ENCODE results near the gene DCP1B.

Gene DCP1B

GRCh38 chr12:2044165-2044564 is 39.9 kb upstream of the DCP1B start:
- Histone ChIP-seq H3K9me3 (ENCODE audit: insufficient read depth, low read length) (no peaks in the 10 kb centered on the region), H3K4me2 (ENCODE audit: low read length) (no peak overlapping the region), H2AFZ (ENCODE audit: low read depth, low read length) (no peak overlapping the region), H3K27ac (ENCODE audit: low read length) (no peak overlapping the region), H3K36me3 (replicated peaks; ENCODE audit: low read depth, low read length) (no peaks in the 10 kb centered on the region), H3K4me3 (ENCODE audit: low read length) (no peak overlapping the region), H3K4me1 (ENCODE audit: low read length) (no peaks in the 10 kb centered on the region), H3K79me2 (ENCODE audit: low read length) (no peaks in the 10 kb centered on the region), H3K27me3 (ENCODE audit: low read depth, low read length) (peaks cover 57% of the 10 kb centered on the region), H4K20me1 (ENCODE audit: insufficient read depth, low read length) (no peaks in the 10 kb centered on the region), H3K9ac (ENCODE audit: low read length) (no peak overlapping the region)
- TF ChIP-seq, protein P1, sequence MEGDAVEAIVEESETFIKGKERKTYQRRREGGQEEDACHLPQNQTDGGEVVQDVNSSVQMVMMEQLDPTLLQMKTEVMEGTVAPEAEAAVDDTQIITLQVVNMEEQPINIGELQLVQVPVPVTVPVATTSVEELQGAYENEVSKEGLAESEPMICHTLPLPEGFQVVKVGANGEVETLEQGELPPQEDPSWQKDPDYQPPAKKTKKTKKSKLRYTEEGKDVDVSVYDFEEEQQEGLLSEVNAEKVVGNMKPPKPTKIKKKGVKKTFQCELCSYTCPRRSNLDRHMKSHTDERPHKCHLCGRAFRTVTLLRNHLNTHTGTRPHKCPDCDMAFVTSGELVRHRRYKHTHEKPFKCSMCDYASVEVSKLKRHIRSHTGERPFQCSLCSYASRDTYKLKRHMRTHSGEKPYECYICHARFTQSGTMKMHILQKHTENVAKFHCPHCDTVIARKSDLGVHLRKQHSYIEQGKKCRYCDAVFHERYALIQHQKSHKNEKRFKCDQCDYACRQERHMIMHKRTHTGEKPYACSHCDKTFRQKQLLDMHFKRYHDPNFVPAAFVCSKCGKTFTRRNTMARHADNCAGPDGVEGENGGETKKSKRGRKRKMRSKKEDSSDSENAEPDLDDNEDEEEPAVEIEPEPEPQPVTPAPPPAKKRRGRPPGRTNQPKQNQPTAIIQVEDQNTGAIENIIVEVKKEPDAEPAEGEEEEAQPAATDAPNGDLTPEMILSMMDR (IDR thresholded peaks at IDR 0.05; ENCODE audit: low read depth, low read length) = no peak
- TF ChIP-seq EZH2phosphoT487 (IDR thresholded peaks at IDR 0.05; ENCODE audit: low read depth) = no peak

DNA sequence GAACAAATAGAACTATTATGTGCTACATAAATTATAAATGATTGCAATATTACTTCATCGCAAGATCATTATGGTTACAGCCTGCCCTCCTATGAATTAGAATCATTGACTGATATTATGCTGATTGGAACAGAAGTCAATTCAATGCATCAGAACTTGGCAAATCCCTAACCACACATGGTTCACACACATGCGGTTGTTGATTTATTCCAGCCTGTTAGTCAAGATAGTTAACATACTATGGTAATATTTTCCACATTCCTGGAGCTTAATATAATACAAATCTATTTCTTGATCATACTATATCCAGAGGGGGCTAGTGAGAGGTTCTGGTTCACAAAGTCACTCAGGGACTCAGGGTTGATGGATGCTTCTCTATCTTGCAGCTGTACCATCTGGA is 38.8 kb upstream of the DCP1B start:
- Histone ChIP-seq H3K4me3 (ENCODE audit: low read length) (no peak overlapping the region), H4K20me1 (ENCODE audit: insufficient read depth, low read length) (no peaks in the 10 kb centered on the region), H3K4me2 (ENCODE audit: low read length) (no peak overlapping the region), H3K9ac (ENCODE audit: low read length) (no peak overlapping the region), H3K4me1 (ENCODE audit: low read length) (no peaks in the 10 kb centered on the region), H3K9me3 (ENCODE audit: insufficient read depth, low read length) (no peaks in the 10 kb centered on the region), H2AFZ (ENCODE audit: low read depth, low read length) (no peak overlapping the region), H3K36me3 (replicated peaks; ENCODE audit: low read depth, low read length) (no peaks in the 10 kb centered on the region), H3K27me3 (ENCODE audit: low read depth, low read length) (peaks cover 57% of the 10 kb centered on the region), H3K27ac (ENCODE audit: low read length) (no peak overlapping the region), H3K79me2 (ENCODE audit: low read length) (no peaks in the 10 kb centered on the region)
- TF ChIP-seq, protein P1 (IDR thresholded peaks at IDR 0.05; ENCODE audit: low read depth, low read length) = no peak
- TF ChIP-seq EZH2phosphoT487 (IDR thresholded peaks at IDR 0.05; ENCODE audit: low read depth) = no peak

DNA sequence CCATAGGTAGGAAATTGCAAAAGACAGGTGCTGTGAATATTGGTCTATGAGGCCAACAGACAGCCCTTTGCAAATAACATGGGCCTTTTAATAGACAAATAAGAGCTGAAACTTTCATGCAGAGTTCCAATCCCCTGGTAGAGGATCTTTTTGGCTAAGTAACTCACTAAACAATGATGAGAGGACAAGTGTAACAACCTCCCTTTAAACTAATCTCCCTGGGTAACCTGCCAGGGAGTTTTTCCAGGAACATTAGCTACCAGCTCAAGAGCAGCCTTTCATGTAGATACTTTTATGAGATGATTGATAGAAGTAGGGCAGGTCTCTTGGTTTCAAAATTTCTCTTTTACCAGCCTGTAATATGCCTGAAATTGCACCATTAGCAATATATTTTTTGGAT is 34.8 kb upstream of the DCP1B start:
- Histone ChIP-seq H3K79me2 (ENCODE audit: low read length) (no peaks in the 10 kb centered on the region), H3K9me3 (ENCODE audit: insufficient read depth, low read length) (no peaks in the 10 kb centered on the region), H3K27ac (ENCODE audit: low read length) (no peak overlapping the region), H3K4me3 (ENCODE audit: low read length) (no peak overlapping the region), H4K20me1 (ENCODE audit: insufficient read depth, low read length) (no peaks in the 10 kb centered on the region), H3K9ac (ENCODE audit: low read length) (no peak overlapping the region), H3K36me3 (replicated peaks; ENCODE audit: low read depth, low read length) (no peaks in the 10 kb centered on the region), H3K27me3 (ENCODE audit: low read depth, low read length) (peaks cover 63% of the 10 kb centered on the region), H3K4me2 (ENCODE audit: low read length) (no peak overlapping the region), H2AFZ (ENCODE audit: low read depth, low read length) (no peak overlapping the region), H3K4me1 (ENCODE audit: low read length) (peaks cover 10% of the 10 kb centered on the region)
- TF ChIP-seq, protein P1 (IDR thresholded peaks at IDR 0.05; ENCODE audit: low read depth, low read length) = no peak
- TF ChIP-seq EZH2phosphoT487 (IDR thresholded peaks at IDR 0.05; ENCODE audit: low read depth) = no peak

DNA sequence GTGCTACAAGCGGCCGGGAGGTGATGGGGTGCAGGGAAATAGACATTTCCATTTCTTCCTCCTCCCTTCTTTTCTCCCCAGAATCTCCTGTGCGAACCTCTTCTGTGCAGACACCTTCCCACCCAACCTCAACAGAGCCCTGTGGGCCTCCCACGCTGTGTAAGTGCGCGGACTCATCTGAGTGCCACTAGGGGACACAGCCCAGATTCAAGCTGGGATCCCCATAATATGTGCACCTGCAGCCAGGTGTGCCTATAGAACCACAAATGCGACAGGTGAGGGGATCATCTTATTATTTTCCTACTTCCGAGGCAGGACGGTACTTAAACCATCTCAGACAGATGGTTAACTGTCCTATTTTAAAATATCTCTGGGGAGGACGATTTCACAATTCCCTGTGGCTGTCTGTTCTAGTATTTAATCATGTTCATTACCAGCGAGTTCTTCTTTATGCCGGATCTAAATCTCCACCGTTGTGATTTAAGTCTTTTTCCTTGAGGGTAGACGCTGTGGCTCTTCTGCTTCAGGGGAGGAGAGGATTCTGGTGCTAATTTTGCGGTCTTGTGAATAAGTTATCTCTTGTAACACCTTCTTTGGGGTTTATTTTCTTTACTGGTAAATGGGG is 31.3 kb upstream of the DCP1B start:
- H3K36me3 ChIP-seq (replicated peaks; ENCODE audit: low read depth, low read length) = no peaks in the 10 kb centered on the region
- no peaks in the 10 kb centered on the region for H4K20me1 ChIP-seq (ENCODE audit: insufficient read depth, low read length)
- H3K4me3 ChIP-seq (ENCODE audit: low read length) = peak overlapping the region; percentile 84
- peak overlapping the region; percentile 99 for H2AFZ ChIP-seq (ENCODE audit: low read depth, low read length)
- H3K27me3 ChIP-seq (ENCODE audit: low read depth, low read length) = peaks cover 88% of the 10 kb centered on the region
- TF ChIP-seq EZH2phosphoT487 (IDR thresholded peaks at IDR 0.05; ENCODE audit: low read depth) = no peak
- TF ChIP-seq, protein P1 (IDR thresholded peaks at IDR 0.05; ENCODE audit: low read depth, low read length) = no peak
- H3K9me3 ChIP-seq (ENCODE audit: insufficient read depth, low read length) = no peaks in the 10 kb centered on the region
- H3K4me2 ChIP-seq (ENCODE audit: low read length) = peak overlapping the region; percentile 100
- no peaks in the 10 kb centered on the region for H3K79me2 ChIP-seq (ENCODE audit: low read length)
- H3K4me1 ChIP-seq (ENCODE audit: low read length) = peaks cover 10% of the 10 kb centered on the region
- H3K27ac ChIP-seq (ENCODE audit: low read length) = no peak overlapping the region
- peak overlapping the region; percentile 61 for H3K9ac ChIP-seq (ENCODE audit: low read length)
